Mesendoderm (in vitro differentiated cells): Measurements from ENCODE around the gene ALDH1A3.

Experiments
- DNase-seq: peaks from one replicate; pipeline ENCODE4 v3.0.0; 2013
- H2AK5ac ChIP-seq: 2 replicates; pipeline ENCODE4 v1.6.1; 2013; ENCODE audit warnings: low read length, inconsistent platforms
- H2BK120ac ChIP-seq: 2 replicates; pipeline ENCODE4 v1.6.1; 2013; ENCODE audit warnings: low read depth, mild to moderate bottlenecking, low read length, moderate library complexity, mixed read lengths
- H2BK15ac ChIP-seq: replicated peaks from 2 replicates; pipeline ENCODE4 v1.6.1; 2013; ENCODE audit warnings: low read depth, mild to moderate bottlenecking, moderate library complexity
- H2BK5ac ChIP-seq: 2 replicates; pipeline ENCODE4 v1.6.1; 2013; ENCODE audit warnings: low read length, inconsistent platforms
- H3K18ac ChIP-seq: 2 replicates; pipeline ENCODE4 v1.6.1; 2013; ENCODE audit warnings: mild to moderate bottlenecking, low read length, mixed read lengths
- H3K23ac ChIP-seq: one replicate; pipeline ENCODE4 v1.6.1; 2013; ENCODE audit warnings: low read length
- H3K27ac ChIP-seq: 2 replicates; pipeline ENCODE4 v1.5.1; 2013; ENCODE audit warnings: low read depth, mild to moderate bottlenecking, inconsistent platforms, low read length, moderate library complexity
- H3K27me3 ChIP-seq: 2 replicates; pipeline ENCODE4 v1.6.1; 2013; ENCODE audit warnings: low read length, control low read depth, mild to moderate bottlenecking, inconsistent platforms; ENCODE audit not compliant: insufficient read depth, poor library complexity
- H3K36me3 ChIP-seq: 2 replicates; pipeline ENCODE4 v1.6.1; 2013; ENCODE audit warnings: low read length, inconsistent platforms; ENCODE audit not compliant: control insufficient read depth, insufficient read depth
- H3K4ac ChIP-seq: one replicate; pipeline ENCODE4 v1.6.1; 2013; ENCODE audit warnings: low read depth, mild to moderate bottlenecking, low read length, moderate library complexity
- H3K4me1 ChIP-seq: 2 replicates; pipeline ENCODE4 v1.6.1; 2013; ENCODE audit warnings: low read depth, low read length, inconsistent platforms; ENCODE audit not compliant: control insufficient read depth
- H3K4me2 ChIP-seq: 2 replicates; pipeline ENCODE4 v1.6.1; 2013; ENCODE audit warnings: low read length
- H3K4me3 ChIP-seq: 2 replicates; pipeline ENCODE4 v1.5.1; 2013; ENCODE audit warnings: mild to moderate bottlenecking, low read length
- H3K56ac ChIP-seq: one replicate; pipeline ENCODE4 v1.6.1; 2013; ENCODE audit warnings: low read length
- H3K79me1 ChIP-seq: 2 replicates; pipeline ENCODE4 v1.6.1; 2013; ENCODE audit warnings: low read length, inconsistent platforms
- H3K79me2 ChIP-seq: 2 replicates; pipeline ENCODE4 v1.6.1; 2013; ENCODE audit warnings: mild to moderate bottlenecking, low read length; ENCODE audit not compliant: control insufficient read depth, insufficient read depth
- H3K9ac ChIP-seq: 2 replicates; pipeline ENCODE4 v1.6.1; 2013; ENCODE audit warnings: low read length, inconsistent platforms
- H4K5ac ChIP-seq: one replicate; pipeline ENCODE4 v1.6.1; 2013; ENCODE audit warnings: low read length
- H4K8ac ChIP-seq: one replicate; pipeline ENCODE4 v1.6.1; 2013; ENCODE audit warnings: low read depth, mild to moderate bottlenecking, control low read depth, low read length, moderate library complexity
- WGBS: extraction: QIAGEN DNeasy Blood & Tissue Kit; methylation state at CpG from one replicate; pipeline ENCODE4 v1.1.7; 2013; ENCODE audit warnings: low lambda C conversion rate, missing lambda C conversion rate; ENCODE audit not compliant: insufficient coverage; ENCODE audit errors: extremely low coverage; 5-methylcytosine and 5-hydroxymethylcytosine counted together

ALDH1A3 gene

DNA sequence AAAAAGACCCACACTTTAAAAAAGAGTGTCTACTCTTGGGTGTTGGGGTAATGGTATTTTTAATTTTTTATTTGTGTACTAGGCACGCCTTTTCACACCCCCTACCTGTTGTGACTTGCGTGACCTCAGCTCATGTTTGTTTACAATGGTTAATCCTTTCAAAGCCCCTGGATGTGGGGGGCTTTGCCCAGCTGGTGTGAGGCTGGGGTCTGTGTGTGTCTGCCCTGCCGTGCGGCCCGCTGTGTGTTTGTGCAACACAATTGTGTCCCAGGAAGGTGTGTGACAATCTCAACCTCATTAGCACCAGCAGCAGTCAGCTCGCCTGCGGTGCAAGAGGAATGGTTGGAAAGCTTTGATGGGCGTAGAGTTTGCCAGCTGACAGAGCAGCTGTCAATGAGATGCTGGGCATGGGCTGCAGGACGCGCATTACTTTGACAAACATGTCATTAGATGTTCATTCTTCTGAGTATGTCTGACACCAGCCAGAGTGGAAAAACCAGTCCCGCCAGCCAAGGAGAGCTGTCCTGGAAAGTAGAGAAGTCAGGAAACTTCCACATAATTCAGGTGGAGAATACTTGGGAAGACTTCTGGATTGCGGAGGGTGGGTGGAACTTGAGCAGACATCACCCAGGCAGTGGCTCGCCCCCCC lies 49.1 kb downstream of the ALDH1A3 start:
- Histone ChIP-seq H3K79me2 (no peaks in the 10 kb centered on the region), H3K56ac (no peak overlapping the region), H3K27me3 (no peaks in the 10 kb centered on the region), H2BK15ac (no peak overlapping the region), H3K23ac (no peak overlapping the region), H2BK5ac (no peak overlapping the region), H3K4me3 (no peak overlapping the region), H4K8ac (no peak overlapping the region), H3K4me1 (peaks cover 2% of the 10 kb centered on the region), H3K79me1 (no peaks in the 10 kb centered on the region), H3K27ac (no peak overlapping the region), H2BK120ac (no peak overlapping the region), H3K4ac (no peak overlapping the region), H2AK5ac (no peak overlapping the region), H3K36me3 (no peaks in the 10 kb centered on the region), H3K18ac (no peak overlapping the region), H3K4me2 (no peak overlapping the region), H3K9ac (no peak overlapping the region), H4K5ac (no peak overlapping the region)
- WGBS, result no CpG with 5 or more reads among the region's 13 CpGs
- no peak for DNase-seq

DNA sequence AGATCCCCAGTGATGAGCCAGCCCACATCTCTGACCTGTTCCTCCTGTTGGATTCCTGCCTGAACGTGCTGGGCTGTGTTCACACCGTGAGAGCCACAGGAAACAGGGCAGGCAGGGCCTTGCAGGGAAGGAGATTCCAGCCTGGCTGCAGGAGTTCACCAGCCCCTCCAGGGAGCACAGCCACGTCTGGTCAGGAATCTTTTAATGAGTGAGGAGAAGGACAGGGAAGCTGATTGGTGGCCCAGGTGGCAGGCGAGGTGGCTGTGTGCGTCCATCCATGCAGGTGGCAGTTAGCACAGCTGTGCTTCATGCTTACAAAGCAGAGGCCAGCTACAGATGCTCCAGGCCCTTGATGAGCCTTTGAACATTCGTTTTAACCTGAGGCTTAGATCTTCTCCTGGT lies 50.0 kb downstream of the ALDH1A3 start:
- Histone ChIP-seq H3K4me3 (no peak overlapping the region), H4K5ac (no peak overlapping the region), H2AK5ac (no peak overlapping the region), H3K4me2 (no peak overlapping the region), H3K4me1 (peaks cover 2% of the 10 kb centered on the region), H3K36me3 (no peaks in the 10 kb centered on the region), H3K79me1 (no peaks in the 10 kb centered on the region), H3K56ac (no peak overlapping the region), H3K4ac (no peak overlapping the region), H3K9ac (no peak overlapping the region), H2BK5ac (no peak overlapping the region), H3K23ac (no peak overlapping the region), H3K79me2 (no peaks in the 10 kb centered on the region), H3K27ac (no peak overlapping the region), H3K18ac (no peak overlapping the region), H2BK15ac (no peak overlapping the region), H2BK120ac (no peak overlapping the region), H4K8ac (no peak overlapping the region), H3K27me3 (no peaks in the 10 kb centered on the region)
- DNase-seq, result peak; percentile 77
- no CpG with 5 or more reads among the region's 6 CpGs for WGBS

DNA sequence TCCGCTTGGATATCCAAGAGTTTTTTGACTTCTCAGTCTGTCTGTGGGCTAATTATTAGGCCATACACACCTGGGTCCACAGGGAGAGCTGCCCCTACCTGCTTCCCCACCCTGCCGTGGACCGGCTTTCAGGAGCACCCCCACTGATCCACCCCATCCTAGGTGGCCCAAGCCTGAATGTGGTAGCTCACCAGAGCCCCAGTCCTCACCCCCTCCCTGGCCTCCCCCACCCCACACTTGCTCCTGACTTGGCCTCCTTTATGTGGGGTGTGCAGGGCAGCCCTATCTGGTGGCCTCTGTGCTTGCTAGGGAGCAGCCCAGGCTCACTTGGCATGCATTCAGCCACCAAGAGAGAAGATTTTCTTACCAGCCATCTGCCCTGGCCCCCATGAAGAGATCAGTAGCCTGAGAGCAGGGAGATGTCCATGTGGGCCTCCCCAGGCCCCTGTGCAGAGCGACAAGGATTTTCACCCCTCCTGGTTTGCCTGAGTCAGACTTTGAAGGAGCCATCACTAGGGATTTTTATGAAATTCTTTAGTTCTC lies 50.7 kb downstream of the ALDH1A3 start:
- DNase-seq, result no peak
- Histone ChIP-seq H3K79me2 (no peaks in the 10 kb centered on the region), H2BK15ac (no peak overlapping the region), H3K27ac (no peak overlapping the region), H3K9ac (no peak overlapping the region), H2AK5ac (no peak overlapping the region), H3K36me3 (no peaks in the 10 kb centered on the region), H3K56ac (no peak overlapping the region), H3K4me2 (no peak overlapping the region), H3K23ac (no peak overlapping the region), H3K4me3 (no peak overlapping the region), H3K18ac (no peak overlapping the region), H3K27me3 (no peaks in the 10 kb centered on the region), H2BK120ac (no peak overlapping the region), H4K5ac (no peak overlapping the region), H3K79me1 (no peaks in the 10 kb centered on the region), H3K4me1 (peaks cover 2% of the 10 kb centered on the region), H3K4ac (no peak overlapping the region), H2BK5ac (no peak overlapping the region), H4K8ac (no peak overlapping the region)
- WGBS, result no CpG with 5 or more reads among the region's 4 CpGs

GRCh38 chr15:100931143-100931890 lies 51.7 kb downstream of the ALDH1A3 start:
- Histone ChIP-seq H2BK5ac (no peak overlapping the region), H3K18ac (no peak overlapping the region), H2AK5ac (no peak overlapping the region), H3K23ac (no peak overlapping the region), H3K4ac (no peak overlapping the region), H4K8ac (no peak overlapping the region), H3K36me3 (no peaks in the 10 kb centered on the region), H4K5ac (no peak overlapping the region), H3K4me2 (no peak overlapping the region), H3K27me3 (no peaks in the 10 kb centered on the region), H3K79me1 (no peaks in the 10 kb centered on the region), H3K79me2 (no peaks in the 10 kb centered on the region), H3K4me1 (peaks cover 2% of the 10 kb centered on the region), H3K9ac (no peak overlapping the region), H3K27ac (no peak overlapping the region), H2BK120ac (no peak overlapping the region), H3K4me3 (no peak overlapping the region), H3K56ac (no peak overlapping the region), H2BK15ac (no peak overlapping the region)
- WGBS, result no CpG with 5 or more reads among the region's 15 CpGs
- no peak for DNase-seq

- Histone ChIP-seq H3K56ac (no peak overlapping the region), H3K79me1 (no peaks in the 10 kb centered on the region), H3K23ac (no peak overlapping the region), H3K9ac (no peak overlapping the region), H3K4me3 (no peak overlapping the region), H3K4ac (no peak overlapping the region), H3K4me2 (no peak overlapping the region), H4K5ac (no peak overlapping the region), H2BK15ac (no peak overlapping the region), H3K79me2 (no peaks in the 10 kb centered on the region), H2BK120ac (no peak overlapping the region), H3K27ac (no peak overlapping the region), H3K4me1 (peaks cover 2% of the 10 kb centered on the region), H2BK5ac (no peak overlapping the region), H4K8ac (no peak overlapping the region), H2AK5ac (no peak overlapping the region), H3K27me3 (no peaks in the 10 kb centered on the region), H3K18ac (no peak overlapping the region), H3K36me3 (no peaks in the 10 kb centered on the region)
- no CpG with 5 or more reads among the region's 7 CpGs for WGBS
- no peak for DNase-seq
Measured at GRCh38 chr15:100932676-100933348, 53.2 kb downstream of the ALDH1A3 start.
